GM12878 (cell line): ENCODE data around the gene TPO. TPM values are rescaled to one million over a fixed set of nuclear protein-coding genes. Genes with fewer than 3 reads are reported as not detected.

Experiments used
- ATAC-seq: fragments of 200-7000 bp; cut with Tn5 transposase; 3 replicates; pipeline ENCODE4 v1.9.1; 2020; ENCODE audit warnings: mild to moderate bottlenecking, moderate library complexity
- BruUV-seq: library from RNA; stranded (reverse); fragments of 400-500 nt; replicated peaks from 2 replicates; lab custom pipeline; 2021; lab: Mats Ljungman, UMichigan
- CTCF ChIA-PET: fragments of 300-600 bp; sonication (Branson Sonifier 250); formaldehyde crosslinking; extraction: SDS; loops from one replicate; lab custom pipeline; 2021; ENCODE audit warnings: inconsistent platforms; lab: Yijun Ruan, JAX
- POLR2A ChIA-PET: fragments of 350-600 bp; formaldehyde crosslinking; extraction: SDS; loops from one replicate; lab custom pipeline; 2021; ENCODE audit warnings: inconsistent platforms; lab: Charles Lee
- RAD21 ChIA-PET: fragments of 300-600 bp; sonication (Branson Sonifier 250); formaldehyde crosslinking; loops from one replicate; lab custom pipeline; 2023; ENCODE audit warnings: antibody characterized with exemption; ENCODE audit not compliant: unreplicated experiment; lab: Charles Lee
- SMC1A ChIA-PET: fragments of 300-600 bp; sonication (Branson Sonifier 250); formaldehyde crosslinking; loops from one replicate; lab custom pipeline; 2023; ENCODE audit not compliant: unreplicated experiment, uncharacterized antibody; lab: Charles Lee
- DNase-seq: peaks from one replicate; pipeline ENCODE4 v3.0.0-alpha.2; 2011; ENCODE audit warnings: low read depth, low spot score
- FAIRE-seq: peaks from 3 replicates; lab custom pipeline; 2011; peaks lifted over from hg19 to GRCh38; lab: Jason Lieb, UNC
- H2AFZ ChIP-seq: 2 replicates; pipeline ENCODE4 v1.6.0; 2011; ENCODE audit warnings: low read depth, low read length, control low read depth; ENCODE audit not compliant: control insufficient read depth
- H3K27ac ChIP-seq: 2 replicates; pipeline ENCODE4 v1.5.1; 2011; ENCODE audit warnings: control low read depth; ENCODE audit not compliant: control insufficient read depth, insufficient read depth
- H3K27me3 ChIP-seq, 2 experiments: replicated peaks in 1 of 2; 2 replicates each; pipeline versions ENCODE4 v1.6.0 to v1.6.1; 2011; ENCODE audit warnings: low read length in 1 of 2; ENCODE audit not compliant: control insufficient read depth in 2 of 2, insufficient read depth in 2 of 2
- H3K36me3 ChIP-seq, 2 experiments: 2 replicates each; pipeline ENCODE4 v1.5.1; 2011; ENCODE audit warnings: low read length in 1 of 2; ENCODE audit not compliant: control insufficient read depth in 2 of 2, insufficient read depth in 2 of 2
- H3K4me1 ChIP-seq: 2 replicates; pipeline ENCODE4 v1.6.1; 2011; ENCODE audit warnings: mild to moderate bottlenecking, low read length, moderate library complexity, mixed read lengths; ENCODE audit not compliant: control insufficient read depth, insufficient read depth
- H3K4me2 ChIP-seq: 2 replicates; pipeline ENCODE4 v1.6.0; 2011; ENCODE audit warnings: control low read depth; ENCODE audit not compliant: control insufficient read depth, insufficient read depth
- H3K4me3 ChIP-seq: fragments of 200-600 bp; sonication (generic); 2 replicates; pipeline ENCODE4 v1.5.1; 2016
- H3K79me2 ChIP-seq: 2 replicates; pipeline ENCODE4 v1.6.0; 2011; ENCODE audit warnings: low read length; ENCODE audit not compliant: control insufficient read depth, insufficient read depth
- H3K9ac ChIP-seq: 2 replicates; pipeline ENCODE4 v1.8.0; 2011; ENCODE audit warnings: low read length, control low read depth, mixed read lengths; ENCODE audit not compliant: control insufficient read depth, insufficient read depth
- H3K9me3 ChIP-seq: replicated peaks from 3 replicates; pipeline ENCODE4 v1.5.1; 2011; ENCODE audit warnings: mild to moderate bottlenecking, low read length; ENCODE audit not compliant: control insufficient read depth, insufficient read depth
- H4K20me1 ChIP-seq: 2 replicates; pipeline ENCODE4 v1.6.0; 2011; ENCODE audit not compliant: control insufficient read depth, insufficient read depth
- BRCA1 ChIP-seq: IDR thresholded peaks from 2 replicates; pipeline ENCODE4 v1.6.1; 2011; ENCODE audit warnings: low read depth, low read length, improper control_type of control experiment
- FOXK2 ChIP-seq: fragments of 450-650 bp; IDR thresholded peaks from 2 replicates; pipeline ENCODE4 v1.6.1; 2017; ENCODE audit warnings: mild to moderate bottlenecking, moderate library complexity
- FOXM1 ChIP-seq: IDR thresholded peaks from 2 replicates; pipeline ENCODE4 v1.6.1; 2012; ENCODE audit warnings: low read depth, mild to moderate bottlenecking, inconsistent platforms, low read length, moderate library complexity
- MTA2 ChIP-seq: fragments of 450-650 bp; IDR thresholded peaks from 2 replicates; pipeline ENCODE4 v1.6.1; 2016; ENCODE audit warnings: low read depth, mild to moderate bottlenecking, moderate library complexity
- NBN ChIP-seq: fragments of 450-650 bp; IDR thresholded peaks from 2 replicates; pipeline ENCODE4 v1.6.1; 2016
- NFXL1 ChIP-seq: fragments of 450-650 bp; IDR thresholded peaks from 2 replicates; pipeline ENCODE4 v1.6.1; 2017; ENCODE audit warnings: antibody characterized with exemption, mild to moderate bottlenecking, borderline replicate concordance
- SMC3 ChIP-seq: IDR thresholded peaks from 2 replicates; pipeline ENCODE4 v1.6.1; 2011; ENCODE audit warnings: low read length, improper control_type of control experiment, borderline replicate concordance
- SPI1 ChIP-seq: IDR thresholded peaks from 2 replicates; pipeline ENCODE4 v1.6.1; 2011; ENCODE audit warnings: low read depth, mild to moderate bottlenecking, low read length, moderate library complexity, borderline replicate concordance; ENCODE audit not compliant: insufficient read depth
- WGBS: methylation state at CpG from one replicate; pipeline ENCODE4 v1.1.6; 2016; ENCODE audit warnings: low lambda C conversion rate; ENCODE audit not compliant: insufficient replicate concordance, insufficient coverage; ENCODE audit errors: missing lambda C conversion rate; 5-methylcytosine and 5-hydroxymethylcytosine counted together
- in situ Hi-C: fragments of 300-500 bp; cut with MboI; formaldehyde crosslinking; loops from 9 replicates; pipeline ENCODE4 v1.14.3; 2018; ENCODE audit warnings: mixed read lengths
- intact Hi-C: fragments of 100-400 bp; cut with micrococcal nuclease; formaldehyde crosslinking; loops from one replicate; pipeline ENCODE4 v1.14.2; 2022; ENCODE audit not compliant: unreplicated experiment
- polyA plus RNA-seq, 11 experiments: library from polyadenylated mRNA; depleted of rRNA in 4 of 11; unstranded in 6 of 11; stranded (reverse) in 5 of 11; fragments of >200 nt; fragmentation: Nextera tagmentation in 4 of 11; fragmentation: Illumina TruSeq in 1 of 11; extraction: Ambion mirVana in 4 of 11; extraction: Trizol in 1 of 11; gene quantifications; 1 replicate in 1 of 11; 2 replicates in 10 of 11; pipeline versions ENCODE4 v1.2.1 to v1.2.3, GENCODE V29; 2011 to 2016; ENCODE audit warnings: inconsistent platforms in 2 of 11, missing spikeins in 2 of 11, low read depth in 1 of 11
- total RNA-seq, 4 experiments: library from RNA; depleted of rRNA in 3 of 4; stranded (reverse); fragments of >200 nt in 3 of 4; fragmentation: Illumina TruSeq in 1 of 4; extraction: Trizol in 1 of 4; gene quantifications; 2 replicates each; pipeline versions ENCODE4 v1.2.1 to v1.2.3, GENCODE V29; 2013 to 2021
- TF ChIP-seq, protein P1 (sequence below): fragments of 450-650 bp; formaldehyde crosslinking; IDR thresholded peaks from 2 replicates; pipeline ENCODE4 v1.4.0; 2020; ENCODE audit warnings: mild to moderate bottlenecking, moderate library complexity
- TF ChIP-seq, protein P2 (sequence below): fragments of 450-650 bp; conservative IDR thresholded peaks from 2 replicates; pipeline ENCODE4 v1.6.1; 2017; ENCODE audit warnings: mild to moderate bottlenecking, moderate library complexity

TPO gene
- total and polyA plus RNA-seq, 10 of the 15 experiments (the other 5 are each of a cell fraction or from before 2014, with no cell fraction given), result 0.07 to 0.11 TPM; not detected in 8

DNA sequence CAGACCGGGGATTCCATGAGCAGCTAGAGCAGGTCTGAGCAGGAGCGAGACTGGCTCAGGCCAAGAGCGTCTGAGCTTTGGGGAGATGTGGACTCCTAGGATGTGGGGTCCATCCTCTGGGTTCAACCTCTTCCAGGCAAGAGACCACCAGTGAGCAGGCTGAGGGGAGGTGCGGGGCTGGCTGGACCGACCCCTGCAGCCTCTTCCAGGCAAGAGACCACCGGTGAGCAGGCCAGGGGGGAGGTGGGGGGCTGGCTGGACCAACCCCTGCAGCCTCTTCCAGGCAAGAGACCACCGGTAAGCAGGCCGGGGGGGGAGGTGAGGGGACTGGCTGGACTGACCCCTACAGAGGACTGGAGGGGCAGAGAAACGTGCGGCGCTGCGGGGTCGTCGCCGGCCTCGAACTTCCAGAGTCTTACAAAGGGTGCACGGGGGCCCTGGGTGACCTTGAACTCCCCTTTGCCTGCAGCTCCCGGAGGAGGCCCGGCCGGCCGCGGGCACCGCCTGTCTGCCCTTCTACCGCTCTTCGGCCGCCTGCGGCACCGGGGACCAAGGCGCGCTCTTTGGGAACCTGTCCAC lies 63.4 kb downstream of the TPO start:
- DNase-seq, result no peak
- no peaks in the 10 kb centered on the region for H3K27me3 ChIP-seq
- in situ Hi-C loops (no loop called here), intact Hi-C loops (no loop called here)
- no peaks in the 10 kb centered on the region for H3K4me1 ChIP-seq
- H2AFZ ChIP-seq, result no peak overlapping the region
- no peak overlapping the region for H3K9ac ChIP-seq
- H3K36me3 ChIP-seq, result no peaks in the 10 kb centered on the region
- TF ChIP-seq, protein P1, sequence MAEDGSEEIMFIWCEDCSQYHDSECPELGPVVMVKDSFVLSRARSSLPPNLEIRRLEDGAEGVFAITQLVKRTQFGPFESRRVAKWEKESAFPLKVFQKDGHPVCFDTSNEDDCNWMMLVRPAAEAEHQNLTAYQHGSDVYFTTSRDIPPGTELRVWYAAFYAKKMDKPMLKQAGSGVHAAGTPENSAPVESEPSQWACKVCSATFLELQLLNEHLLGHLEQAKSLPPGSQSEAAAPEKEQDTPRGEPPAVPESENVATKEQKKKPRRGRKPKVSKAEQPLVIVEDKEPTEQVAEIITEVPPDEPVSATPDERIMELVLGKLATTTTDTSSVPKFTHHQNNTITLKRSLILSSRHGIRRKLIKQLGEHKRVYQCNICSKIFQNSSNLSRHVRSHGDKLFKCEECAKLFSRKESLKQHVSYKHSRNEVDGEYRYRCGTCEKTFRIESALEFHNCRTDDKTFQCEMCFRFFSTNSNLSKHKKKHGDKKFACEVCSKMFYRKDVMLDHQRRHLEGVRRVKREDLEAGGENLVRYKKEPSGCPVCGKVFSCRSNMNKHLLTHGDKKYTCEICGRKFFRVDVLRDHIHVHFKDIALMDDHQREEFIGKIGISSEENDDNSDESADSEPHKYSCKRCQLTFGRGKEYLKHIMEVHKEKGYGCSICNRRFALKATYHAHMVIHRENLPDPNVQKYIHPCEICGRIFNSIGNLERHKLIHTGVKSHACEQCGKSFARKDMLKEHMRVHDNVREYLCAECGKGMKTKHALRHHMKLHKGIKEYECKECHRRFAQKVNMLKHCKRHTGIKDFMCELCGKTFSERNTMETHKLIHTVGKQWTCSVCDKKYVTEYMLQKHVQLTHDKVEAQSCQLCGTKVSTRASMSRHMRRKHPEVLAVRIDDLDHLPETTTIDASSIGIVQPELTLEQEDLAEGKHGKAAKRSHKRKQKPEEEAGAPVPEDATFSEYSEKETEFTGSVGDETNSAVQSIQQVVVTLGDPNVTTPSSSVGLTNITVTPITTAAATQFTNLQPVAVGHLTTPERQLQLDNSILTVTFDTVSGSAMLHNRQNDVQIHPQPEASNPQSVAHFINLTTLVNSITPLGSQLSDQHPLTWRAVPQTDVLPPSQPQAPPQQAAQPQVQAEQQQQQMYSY (CRISPR knock-in tag), result no peak
- TF ChIP-seq SMC3 (no peak), NBN (no peak), NFXL1 (no peak), MTA2 (no peak), SPI1 (no peak), FOXM1 (no peak), BRCA1 (no peak), FOXK2 (no peak)
- TF ChIP-seq, protein P2, sequence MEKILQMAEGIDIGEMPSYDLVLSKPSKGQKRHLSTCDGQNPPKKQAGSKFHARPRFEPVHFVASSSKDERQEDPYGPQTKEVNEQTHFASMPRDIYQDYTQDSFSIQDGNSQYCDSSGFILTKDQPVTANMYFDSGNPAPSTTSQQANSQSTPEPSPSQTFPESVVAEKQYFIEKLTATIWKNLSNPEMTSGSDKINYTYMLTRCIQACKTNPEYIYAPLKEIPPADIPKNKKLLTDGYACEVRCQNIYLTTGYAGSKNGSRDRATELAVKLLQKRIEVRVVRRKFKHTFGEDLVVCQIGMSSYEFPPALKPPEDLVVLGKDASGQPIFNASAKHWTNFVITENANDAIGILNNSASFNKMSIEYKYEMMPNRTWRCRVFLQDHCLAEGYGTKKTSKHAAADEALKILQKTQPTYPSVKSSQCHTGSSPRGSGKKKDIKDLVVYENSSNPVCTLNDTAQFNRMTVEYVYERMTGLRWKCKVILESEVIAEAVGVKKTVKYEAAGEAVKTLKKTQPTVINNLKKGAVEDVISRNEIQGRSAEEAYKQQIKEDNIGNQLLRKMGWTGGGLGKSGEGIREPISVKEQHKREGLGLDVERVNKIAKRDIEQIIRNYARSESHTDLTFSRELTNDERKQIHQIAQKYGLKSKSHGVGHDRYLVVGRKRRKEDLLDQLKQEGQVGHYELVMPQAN, result no peak
- H3K9me3 ChIP-seq, result no peaks in the 10 kb centered on the region; the same call in 2 of the 3 replicates
- ChIA-PET RAD21 (no interaction called here), CTCF (no interaction called here), SMC1A (no interaction called here), POLR2A (no interaction called here)
- 88% methylated on average over 20 of the region's 30 CpGs for WGBS
- no peaks in the 10 kb centered on the region for H3K79me2 ChIP-seq
- no peak overlapping the region for H3K27ac ChIP-seq
- no peak for ATAC-seq
- no peak for FAIRE-seq
- no peak overlapping the region for H3K4me3 ChIP-seq
- no peak overlapping the region for H3K4me2 ChIP-seq
- BruUV-seq, result no TSS peak
- H4K20me1 ChIP-seq, result no peaks in the 10 kb centered on the region
